Activated T-cell treated with anti-CD3 and anti-CD28 coated beads, Interleukin-2, amount 50 U/mL, for 4 hours (primary cell): ENCODE results near the gene RMDN2. TPM values are rescaled to one million over a fixed set of nuclear protein-coding genes. Genes with fewer than 3 reads are reported as not detected.

Experiments
- ATAC-seq, 2 donors: fragments of 200-7000 bp; cut with Tn5 transposase; one replicate each; pipeline ENCODE4 v1.10.0; 2021
- DNase-seq: peaks from one replicate; pipeline ENCODE4 v3.0.0-alpha.2; 2020
- H3K27me3 Mint-ChIP-seq: one replicate; pipeline ENCODE4 v1.8.0; 2021; ENCODE audit warnings: low read depth, mixed read lengths
- H3K36me3 Mint-ChIP-seq: one replicate; pipeline ENCODE4 v1.8.0; 2022; ENCODE audit warnings: mixed read lengths; ENCODE audit not compliant: insufficient read depth
- H3K4me1 Mint-ChIP-seq: one replicate; pipeline ENCODE4 v1.8.0; 2021; ENCODE audit warnings: low read depth, mixed read lengths
- H3K4me3 Mint-ChIP-seq: one replicate; pipeline ENCODE4 v1.8.0; 2021; ENCODE audit warnings: mild to moderate bottlenecking, moderate library complexity, mixed read lengths
- H3K9me3 Mint-ChIP-seq: one replicate; pipeline ENCODE4 v1.8.0; 2021; ENCODE audit warnings: mixed read lengths
- total RNA-seq, 3 donors: library from RNA; stranded (reverse); gene quantifications; one replicate each; pipeline ENCODE4 v1.2.1, GENCODE V29; 2021

The RMDN2 gene
- total RNA-seq, 3 donors from 2014 or later = 3.4 to 4.3 (median 3.8) TPM

GRCh38 chr2:38038682-38039081 is 113.6 kb downstream of the RMDN2 start:
- DNase-seq (no peak), ATAC-seq (no peak)
- no peak overlapping the region for H3K4me3 Mint-ChIP-seq
- peaks cover 10% of the 10 kb centered on the region for H3K4me1 Mint-ChIP-seq
- H3K27me3 Mint-ChIP-seq = peaks cover 44% of the 10 kb centered on the region
- no peaks in the 10 kb centered on the region for H3K36me3 Mint-ChIP-seq
- no peaks in the 10 kb centered on the region for H3K9me3 Mint-ChIP-seq

- no peaks in the 10 kb centered on the region for H3K9me3 Mint-ChIP-seq
- H3K36me3 Mint-ChIP-seq = no peaks in the 10 kb centered on the region
- DNase-seq (no peak), ATAC-seq (no peak)
- peaks cover 10% of the 10 kb centered on the region for H3K4me1 Mint-ChIP-seq
- H3K27me3 Mint-ChIP-seq = peaks cover 42% of the 10 kb centered on the region
- H3K4me3 Mint-ChIP-seq = no peak overlapping the region
Observed at GRCh38 chr2:38039121-38039910, 114.2 kb downstream of the RMDN2 start.

DNA sequence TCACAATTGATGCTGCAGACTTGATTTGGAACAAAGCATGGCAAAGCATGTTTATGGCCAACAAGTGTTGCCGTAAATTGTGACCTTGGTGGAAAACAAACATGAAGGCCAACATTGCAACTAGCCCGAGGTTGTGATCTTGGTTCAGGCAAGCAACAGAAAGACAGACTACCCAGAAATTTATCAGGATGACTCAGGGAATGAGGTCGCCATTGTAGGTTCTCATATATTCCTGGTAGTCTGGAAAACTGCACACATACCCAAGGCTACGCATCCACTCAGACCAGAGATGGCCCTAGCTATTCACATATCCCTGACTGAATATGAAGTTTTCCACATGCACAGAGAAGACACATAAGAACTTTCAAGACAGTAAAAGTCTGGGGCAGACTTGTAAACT is 120.7 kb downstream of the RMDN2 start:
- Mint-ChIP-seq H3K4me1 (no peaks in the 10 kb centered on the region), H3K4me3 (no peak overlapping the region), H3K27me3 (peaks cover 8% of the 10 kb centered on the region), H3K9me3 (no peaks in the 10 kb centered on the region), H3K36me3 (no peaks in the 10 kb centered on the region)
- DNase-seq (no peak), ATAC-seq (no peak)

DNA sequence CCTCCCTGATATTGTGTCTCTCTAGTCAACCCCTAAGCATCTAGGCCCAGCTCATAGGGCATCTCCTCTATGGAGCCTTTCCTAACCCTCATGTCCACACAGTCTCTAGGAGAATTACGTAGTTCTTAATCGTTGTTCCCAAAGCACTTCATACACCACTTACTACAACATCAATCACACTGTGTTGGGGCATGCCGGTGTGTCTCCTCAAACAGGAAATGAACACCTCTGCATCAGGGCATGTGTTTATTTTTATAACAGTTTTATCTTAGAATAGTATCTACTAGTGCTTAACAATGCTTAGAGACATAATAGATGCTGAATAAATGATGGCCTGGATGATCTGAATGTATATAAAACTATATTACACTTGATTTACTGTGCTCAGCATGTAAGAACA is 131.1 kb downstream of the RMDN2 start:
- DNase-seq = no peak
- Mint-ChIP-seq H3K27me3 (peaks cover 19% of the 10 kb centered on the region), H3K36me3 (no peaks in the 10 kb centered on the region), H3K4me3 (no peak overlapping the region), H3K4me1 (peaks cover 3% of the 10 kb centered on the region), H3K9me3 (no peaks in the 10 kb centered on the region)
- ATAC-seq = no peak

DNA sequence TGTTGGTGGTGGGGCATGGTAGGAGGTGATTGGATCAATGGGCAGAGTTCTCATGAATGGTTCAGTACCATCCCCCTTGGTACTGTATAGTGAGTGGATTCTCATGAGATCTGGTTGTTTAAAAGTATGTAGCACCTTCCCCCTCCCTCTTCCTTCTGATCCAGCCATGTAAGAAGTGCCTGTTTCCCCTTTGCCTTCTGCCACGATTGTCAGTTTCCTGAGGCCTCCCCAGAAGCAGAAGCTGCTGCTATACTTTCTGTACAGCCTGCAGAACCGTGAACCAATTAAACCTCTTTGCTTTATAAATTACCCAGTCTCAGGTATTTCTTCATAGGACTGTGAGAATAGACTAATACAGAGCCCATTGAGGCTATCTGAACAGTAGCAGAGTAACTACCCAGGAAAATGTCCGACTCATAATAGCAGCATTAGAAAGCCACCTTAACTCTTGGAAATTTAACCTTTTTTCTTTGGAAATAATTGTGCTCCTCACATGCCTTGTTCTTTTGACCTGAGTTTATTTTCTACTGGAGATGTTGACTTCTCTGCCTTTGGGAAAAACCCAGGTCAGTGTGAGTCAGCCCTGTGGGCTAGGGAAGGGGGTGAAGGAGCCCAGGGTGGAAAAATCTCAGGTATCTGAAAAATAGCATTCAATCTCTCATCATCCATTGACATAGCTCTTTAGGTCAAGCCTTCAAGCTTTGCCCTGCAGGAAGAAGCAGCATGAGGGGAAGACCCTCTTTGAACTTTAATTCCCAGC is 132.7 kb downstream of the RMDN2 start:
- Mint-ChIP-seq H3K4me1 (peaks cover 3% of the 10 kb centered on the region), H3K36me3 (no peaks in the 10 kb centered on the region), H3K27me3 (peaks cover 16% of the 10 kb centered on the region), H3K4me3 (no peak overlapping the region), H3K9me3 (no peaks in the 10 kb centered on the region)
- ATAC-seq = no peak
- DNase-seq = no peak

GRCh38 chr2:38060236-38061018 is 135.3 kb downstream of the RMDN2 start:
- Mint-ChIP-seq H3K4me3 (no peak overlapping the region), H3K36me3 (no peaks in the 10 kb centered on the region), H3K9me3 (no peaks in the 10 kb centered on the region), H3K4me1 (peaks cover 3% of the 10 kb centered on the region), H3K27me3 (peaks cover 9% of the 10 kb centered on the region)
- DNase-seq (no peak), ATAC-seq (no peak)

DNA sequence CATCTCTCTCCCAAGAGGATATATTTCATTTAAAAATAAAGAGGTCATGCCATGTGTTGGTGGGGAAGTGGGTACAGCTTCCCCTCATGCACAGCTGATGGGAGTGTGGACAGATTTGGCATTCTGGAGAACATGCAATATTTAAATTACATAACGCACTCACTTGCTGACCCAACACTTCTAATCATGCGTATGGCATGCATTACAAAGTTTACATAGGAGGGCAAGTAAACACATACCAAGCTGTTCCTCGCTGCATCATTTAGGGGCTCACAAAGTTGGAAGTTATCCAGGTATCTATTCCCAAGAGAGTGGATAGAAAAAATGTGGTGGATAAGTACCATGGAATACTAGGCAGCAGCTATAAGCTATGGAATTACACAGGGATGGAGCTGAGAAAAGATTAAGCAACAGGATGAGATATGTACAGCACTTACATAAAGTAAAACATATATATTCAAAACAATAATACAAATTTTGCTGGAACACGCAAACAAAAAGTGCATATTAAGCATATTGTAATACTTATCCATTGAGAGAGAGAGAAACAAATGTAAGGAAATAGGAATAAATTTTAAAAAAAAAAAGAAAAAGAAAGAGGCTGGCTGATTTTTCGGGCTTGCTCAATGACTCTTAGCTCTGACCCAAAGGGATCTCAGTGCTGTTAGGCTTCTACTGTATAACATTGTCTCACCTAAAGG is 139.9 kb downstream of the RMDN2 start:
- no peaks in the 10 kb centered on the region for H3K9me3 Mint-ChIP-seq
- H3K27me3 Mint-ChIP-seq = peaks cover 6% of the 10 kb centered on the region
- no peaks in the 10 kb centered on the region for H3K36me3 Mint-ChIP-seq
- DNase-seq (no peak), ATAC-seq (no peak)
- no peak overlapping the region for H3K4me3 Mint-ChIP-seq
- H3K4me1 Mint-ChIP-seq = no peaks in the 10 kb centered on the region

GRCh38 chr2:38065502-38066135 is 140.5 kb downstream of the RMDN2 start:
- H3K36me3 Mint-ChIP-seq = no peaks in the 10 kb centered on the region
- no peaks in the 10 kb centered on the region for H3K4me1 Mint-ChIP-seq
- no peak for ATAC-seq
- H3K4me3 Mint-ChIP-seq = no peak overlapping the region
- DNase-seq = no peak
- H3K9me3 Mint-ChIP-seq = no peaks in the 10 kb centered on the region
- peaks cover 6% of the 10 kb centered on the region for H3K27me3 Mint-ChIP-seq

DNA sequence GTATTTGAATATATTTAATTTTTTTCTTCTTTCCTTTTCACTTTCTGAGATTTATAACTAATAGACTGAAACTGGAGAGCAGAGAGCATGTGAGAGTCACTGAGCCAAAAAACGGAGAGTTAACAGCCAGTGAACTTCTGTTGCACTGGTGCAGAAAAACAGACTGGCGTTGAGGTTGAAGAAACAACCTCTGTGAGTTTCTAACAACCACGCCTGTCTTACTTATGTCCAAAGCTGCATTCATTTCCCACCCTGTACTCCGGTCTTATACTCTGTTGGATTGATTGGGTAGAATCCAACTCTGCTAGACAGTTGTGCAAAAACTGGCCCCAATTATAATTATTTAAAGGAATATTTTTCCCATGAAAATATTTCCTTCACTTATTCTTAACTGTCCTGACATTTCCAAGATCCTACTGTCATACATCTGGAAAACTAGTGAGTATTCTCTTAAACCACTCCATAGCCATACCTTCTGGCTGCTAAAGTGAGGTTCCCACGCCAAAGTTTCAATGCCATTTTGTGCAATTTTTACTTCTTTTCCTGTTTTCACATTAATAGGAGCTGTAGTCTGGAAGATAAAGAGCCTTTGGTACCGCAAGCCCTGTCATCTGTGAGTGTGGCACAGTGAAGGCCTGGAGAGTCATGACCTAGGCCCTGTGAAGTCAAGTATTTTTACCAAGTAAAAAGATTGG is 141.5 kb downstream of the RMDN2 start:
- H3K4me3 Mint-ChIP-seq = no peak overlapping the region
- no peaks in the 10 kb centered on the region for H3K4me1 Mint-ChIP-seq
- no peak for ATAC-seq
- H3K27me3 Mint-ChIP-seq = peaks cover 14% of the 10 kb centered on the region
- no peaks in the 10 kb centered on the region for H3K36me3 Mint-ChIP-seq
- H3K9me3 Mint-ChIP-seq = no peaks in the 10 kb centered on the region
- DNase-seq = no peak

Other genes starting within 250 kb of the RMDN2 start
- 10 to 100 TPM in 2 of 3 donors, 1 to 10 TPM in 1; 6.3 to 13.9 (median 11.4) TPM for gene CYP1B1, start 150.9 kb downstream of the RMDN2 start, total RNA-seq